HEK293 (cell line): Measurements from ENCODE around the gene NHP2.

ENCODE experiments used
- CTCF ChIP-seq: fragments of 450-650 bp; formaldehyde crosslinking; IDR thresholded peaks from 2 replicates; pipeline ENCODE4 v1.5.1; 2016; ENCODE audit warnings: missing biosample characterization, missing genetic modification characterization
- MYNN ChIP-seq: fragments of 450-650 bp; formaldehyde crosslinking; IDR thresholded peaks from 2 replicates; pipeline ENCODE4 v1.5.1; 2016; ENCODE audit warnings: missing biosample characterization, missing genetic modification characterization, borderline replicate concordance
- ZNF302 ChIP-seq: fragments of 450-650 bp; formaldehyde crosslinking; IDR thresholded peaks from 2 replicates; pipeline ENCODE4 v1.5.1; 2016; ENCODE audit warnings: missing biosample characterization, missing genetic modification characterization, low read depth
- ZNF354C ChIP-seq: fragments of 450-650 bp; formaldehyde crosslinking; IDR thresholded peaks from 2 replicates; pipeline ENCODE4 v1.5.1; 2016; ENCODE audit warnings: missing biosample characterization, missing genetic modification characterization, low read depth, borderline replicate concordance

GRCh38 chr5:178163772-178164735 lies 10.4 kb upstream of the NHP2 start:
- TF ChIP-seq ZNF302 (tag by site-specific recombination), result no peak
- TF ChIP-seq CTCF, result peak; percentile 97
- no peak for TF ChIP-seq MYNN (tag by site-specific recombination)
- TF ChIP-seq ZNF354C (tag by site-specific recombination), result no peak
